GM18951 (cell line): Measurements from ENCODE around the gene CDK16.

Experiments
- POLR2A ChIP-seq: IDR thresholded peaks from 4 replicates; pipeline ENCODE4 v1.6.1; 2011; ENCODE audit warnings: mild to moderate bottlenecking; ENCODE audit not compliant: insufficient read length, insufficient read depth; ENCODE audit errors: extremely low read depth
- in situ Hi-C: fragments of 300-500 bp; cut with MboI; formaldehyde crosslinking; loops from one replicate; pipeline ENCODE4 v1.12.0; 2022; ENCODE audit warnings: low sequenced_read_pairs, mixed read lengths, inconsistent platforms; ENCODE audit not compliant: unreplicated experiment

The CDK16 gene

DNA sequence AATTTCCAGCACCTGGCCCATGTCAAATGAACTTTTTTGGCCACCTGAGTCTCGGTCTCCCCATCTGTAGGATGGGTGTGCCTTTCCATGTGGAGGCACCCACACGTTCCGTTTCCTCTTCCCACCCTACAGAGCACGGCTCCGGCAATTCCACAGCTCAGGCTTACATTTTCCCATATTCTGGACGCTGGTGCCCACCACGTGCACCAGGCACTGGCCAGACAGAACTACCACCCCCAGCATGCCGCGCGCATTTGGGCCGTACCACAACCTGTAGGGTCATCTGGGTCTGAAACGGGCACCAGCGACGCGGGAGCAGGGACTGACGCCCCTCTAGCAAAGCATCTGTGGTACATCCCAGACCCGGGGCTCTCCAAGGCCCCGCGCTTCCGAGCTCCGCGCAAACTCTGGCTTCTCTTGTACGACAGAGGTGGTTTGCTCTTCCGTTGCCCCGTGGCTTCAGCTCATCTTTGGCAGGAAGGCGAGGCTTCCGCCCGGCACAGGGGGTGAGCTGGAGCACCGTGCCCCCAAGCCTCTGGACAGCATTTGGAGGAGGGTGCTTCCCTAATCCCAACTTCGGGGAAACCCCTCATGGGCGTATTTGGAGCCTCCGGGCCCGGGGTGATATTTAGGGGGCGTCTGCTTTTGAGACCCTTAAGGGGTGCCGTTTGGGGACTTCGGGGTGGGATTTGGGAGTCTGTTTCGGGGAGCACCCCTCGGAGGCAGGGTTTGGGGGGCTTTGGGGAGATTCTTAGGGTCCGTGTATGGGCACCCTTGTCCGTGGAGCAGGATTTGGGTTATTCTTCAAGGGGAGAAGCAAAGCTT lies 27.8 kb upstream of the CDK16 start:
- TF ChIP-seq POLR2A = peak; percentile 79
- in situ Hi-C loops = loop anchor here (25.0 kb wide), 1 partner anchor 322 kb away; no protein-coding TSS in a partner anchor

DNA sequence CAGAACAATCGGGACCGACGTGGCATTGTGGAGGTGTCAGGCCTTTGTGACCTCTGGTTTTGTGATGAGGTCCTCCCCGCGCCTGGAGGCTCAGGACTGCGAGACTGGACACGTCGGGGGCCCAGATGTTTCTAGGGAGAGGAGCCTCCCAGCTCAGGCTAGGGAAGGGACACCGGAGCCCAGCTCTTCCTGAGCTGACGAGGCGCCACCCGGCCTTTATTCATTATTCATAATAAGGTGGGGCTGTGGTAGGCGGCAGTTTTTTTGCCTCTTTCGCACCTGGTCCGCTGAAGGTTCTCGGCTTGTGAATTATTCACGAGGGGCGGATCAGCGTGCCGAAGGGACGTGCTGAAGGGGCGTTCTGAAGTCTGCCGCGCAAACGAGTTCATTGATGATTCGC lies 27.1 kb upstream of the CDK16 start:
- in situ Hi-C loops = loop anchor here (25.0 kb wide), 1 partner anchor 321 kb away; no protein-coding TSS in a partner anchor
- peak; percentile 44 for TF ChIP-seq POLR2A

DNA sequence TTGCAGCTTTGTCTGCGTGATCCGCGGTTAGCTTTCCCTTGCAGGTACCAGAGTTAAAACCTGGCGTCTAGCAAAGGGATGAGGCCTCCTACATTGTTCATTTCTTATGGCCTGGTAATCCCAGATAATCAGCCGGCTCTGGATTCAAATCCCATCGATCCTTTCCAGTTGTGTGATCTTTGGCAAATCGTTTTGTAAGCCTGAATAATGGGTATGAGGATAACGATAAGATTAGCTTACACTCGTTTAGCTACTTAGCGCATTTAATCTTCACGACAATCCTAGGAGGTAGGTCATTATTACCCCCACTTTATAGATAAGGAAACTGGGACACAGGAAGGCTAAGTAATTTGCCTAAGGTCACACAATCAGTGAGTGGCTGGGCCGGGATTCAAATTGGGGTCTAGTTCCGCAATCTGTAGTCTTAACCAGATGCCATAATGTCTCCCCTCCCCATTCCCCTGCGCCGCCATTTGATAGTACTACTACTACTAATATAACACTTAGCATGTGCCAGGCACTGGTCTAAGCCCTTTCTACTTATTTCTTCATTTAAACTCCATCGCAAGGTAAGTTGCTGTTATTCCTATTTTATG lies 26.6 kb upstream of the CDK16 start:
- in situ Hi-C loops = loop anchor here (25.0 kb wide), 1 partner anchor 320 kb away; no protein-coding TSS in a partner anchor
- TF ChIP-seq POLR2A = no peak

DNA sequence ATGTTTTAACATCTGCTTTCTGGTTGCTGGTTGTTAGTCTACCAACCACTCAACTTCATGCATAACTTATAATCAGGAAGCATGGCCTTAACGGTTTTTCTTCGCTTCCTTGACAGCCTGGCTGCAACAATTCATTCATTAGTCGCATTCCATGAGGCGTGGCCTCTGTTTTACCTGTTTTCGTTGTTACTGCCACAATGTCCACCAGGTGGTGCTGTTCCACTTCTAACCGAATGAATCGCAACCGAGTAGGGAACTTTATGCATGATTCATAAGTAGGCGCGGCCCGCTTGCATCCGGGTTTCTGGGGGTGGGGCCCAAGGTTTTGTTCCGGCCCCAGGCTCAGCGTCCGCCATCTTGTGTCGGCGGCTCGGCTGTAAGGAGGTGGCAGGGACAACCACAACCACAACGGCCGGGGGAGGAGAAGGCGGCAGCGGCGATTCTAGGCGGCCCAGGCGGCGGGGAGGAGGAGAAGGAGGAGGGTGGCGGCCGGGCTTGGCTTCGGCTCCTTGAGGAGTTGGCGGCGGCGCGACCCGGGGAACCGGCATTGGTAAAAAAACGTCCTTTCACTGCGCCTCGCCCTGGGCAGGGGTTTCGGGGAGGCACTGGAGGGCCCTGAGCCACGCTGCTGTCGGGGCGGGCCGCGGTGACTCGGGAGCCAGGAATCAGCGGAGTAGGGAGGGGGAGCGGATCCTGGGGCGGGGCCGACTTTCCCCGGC lies 24.8 kb upstream of the CDK16 start, which contains the start of gene UBA1:
Gene UBA1 (plus strand): TSS at position 355 of the 719 bp plus-strand sequence. CDS start 4,974 bp downstream, outside the sequence.
- in situ Hi-C loops = loop anchor here (25.0 kb wide), 1 partner anchor 319 kb away; no protein-coding TSS in a partner anchor
- peak; percentile 90 for TF ChIP-seq POLR2A

DNA sequence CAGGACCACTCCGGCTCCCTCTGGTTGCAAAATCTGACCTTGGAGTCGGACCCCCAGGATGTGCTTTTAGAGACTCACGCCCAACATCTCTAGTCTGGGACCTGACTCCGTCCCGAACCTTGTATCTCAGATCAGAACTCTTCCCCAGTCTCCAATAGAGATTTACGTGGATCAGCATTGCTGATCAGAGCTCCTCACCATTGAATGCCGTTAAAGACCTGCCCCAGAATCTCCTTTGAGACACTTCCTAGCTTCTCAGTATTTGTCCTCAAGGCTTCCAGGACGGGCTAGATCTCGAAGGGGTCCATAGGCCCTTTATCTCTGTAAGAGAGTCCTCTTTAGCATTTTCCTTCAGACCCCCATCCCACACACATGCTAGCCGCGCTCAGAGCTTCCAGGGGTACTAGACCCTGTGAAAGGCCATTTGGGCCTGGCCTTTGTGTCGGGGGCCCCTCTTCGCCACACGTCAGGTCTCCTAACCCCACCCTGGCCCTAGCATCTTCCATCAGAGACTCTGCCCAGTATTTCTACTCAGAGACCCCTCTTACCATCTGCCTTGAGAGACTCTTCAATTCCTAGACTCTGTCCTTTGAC lies 24.2 kb upstream of the CDK16 start:
- TF ChIP-seq POLR2A = no peak
- in situ Hi-C loops = loop anchor here (25.0 kb wide), 1 partner anchor 318 kb away; no protein-coding TSS in a partner anchor

DNA sequence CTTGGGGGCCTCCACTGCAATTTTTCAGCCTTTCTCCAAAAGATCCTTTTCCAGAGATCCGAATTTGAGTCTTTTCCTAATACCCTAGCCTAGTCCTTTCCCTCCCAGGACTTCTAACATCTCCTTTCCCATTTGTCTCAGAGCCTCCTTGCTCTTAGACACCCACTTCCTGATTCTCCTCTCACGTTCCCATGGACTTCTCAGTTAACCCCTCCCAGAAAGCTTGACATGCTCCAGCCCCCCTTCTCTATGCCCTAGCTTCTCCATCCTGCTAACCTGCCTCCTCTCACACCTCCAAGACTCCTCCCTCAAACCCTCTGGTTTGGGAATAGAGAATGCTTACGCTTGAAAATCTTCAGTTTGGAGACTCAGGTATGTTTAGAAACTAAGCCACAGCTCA lies 22.4 kb upstream of the CDK16 start:
- in situ Hi-C loops = loop anchor here (25.0 kb wide), 1 partner anchor 316 kb away; no protein-coding TSS in a partner anchor
- TF ChIP-seq POLR2A = no peak

DNA sequence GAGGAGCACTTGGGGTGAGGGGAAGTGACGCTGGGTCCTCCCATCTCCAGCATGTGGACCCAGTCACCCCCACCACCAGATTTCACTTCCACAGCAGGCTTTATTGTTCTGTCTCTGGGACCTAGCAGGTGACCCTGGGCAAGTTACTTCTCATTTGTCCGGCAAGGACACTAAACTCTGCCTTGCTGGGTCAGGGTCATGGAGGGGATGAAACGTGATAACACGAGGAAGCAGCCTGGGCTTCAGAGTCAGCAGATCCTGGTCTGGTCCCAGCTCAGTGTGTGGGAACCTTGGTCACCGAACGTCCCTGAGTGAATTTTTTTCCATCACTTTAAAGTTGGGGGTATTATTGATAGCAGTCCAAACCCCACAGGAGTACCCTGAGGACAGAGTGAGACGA lies 21.0 kb upstream of the CDK16 start:
- no peak for TF ChIP-seq POLR2A
- in situ Hi-C loops = loop anchor here (25.0 kb wide), 1 partner anchor 315 kb away; no protein-coding TSS in a partner anchor

DNA sequence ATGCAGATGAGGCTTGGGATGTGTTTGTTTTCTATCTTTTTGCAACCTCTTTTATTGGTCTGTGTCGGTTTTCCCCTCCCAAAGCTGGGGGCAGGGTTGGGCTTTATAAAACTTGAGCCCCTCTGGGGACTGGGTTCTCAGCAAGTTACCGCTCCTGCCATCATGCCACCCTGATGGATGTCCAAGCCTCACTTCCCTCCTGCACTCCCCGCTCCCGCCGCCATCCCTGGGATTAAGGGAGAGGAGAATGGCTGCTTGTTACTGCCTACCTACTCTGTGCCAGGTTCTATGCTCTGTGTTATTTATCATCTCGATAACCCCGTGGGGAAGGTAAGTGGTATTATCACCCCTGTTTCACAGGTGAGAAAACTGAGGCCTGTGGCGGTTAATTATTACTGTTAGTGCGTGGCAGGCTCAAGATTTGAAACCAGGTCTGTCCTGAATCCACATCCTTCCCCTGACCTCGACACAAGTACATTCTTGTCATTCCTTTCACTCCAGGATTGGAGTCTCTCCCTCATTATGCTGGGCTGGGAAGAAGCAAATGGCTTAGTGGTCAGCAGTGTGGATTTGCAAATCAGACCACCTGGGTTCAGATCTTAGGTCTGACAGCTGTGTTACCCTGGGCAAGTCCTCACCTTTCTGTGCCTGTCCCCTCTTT lies 20.3 kb upstream of the CDK16 start:
- in situ Hi-C loops = loop anchor here (25.0 kb wide), 1 partner anchor 314 kb away; no protein-coding TSS in a partner anchor
- no peak for TF ChIP-seq POLR2A

DNA sequence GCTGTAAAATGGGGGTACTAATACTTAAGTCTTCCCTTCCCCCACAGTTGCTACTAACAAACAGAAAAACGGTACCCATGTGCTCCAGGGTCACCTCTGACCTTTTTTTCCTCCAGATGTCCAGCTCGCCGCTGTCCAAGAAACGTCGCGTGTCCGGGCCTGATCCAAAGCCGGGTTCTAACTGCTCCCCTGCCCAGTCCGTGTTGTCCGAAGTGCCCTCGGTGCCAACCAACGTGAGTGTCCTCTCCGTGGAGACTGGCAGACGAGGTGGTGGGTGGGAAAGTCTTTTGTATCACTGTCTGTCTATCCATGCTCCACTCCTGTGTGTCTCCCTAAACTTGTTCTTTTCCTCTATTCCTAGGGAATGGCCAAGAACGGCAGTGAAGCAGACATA lies 19.8 kb upstream of the CDK16 start:
- in situ Hi-C loops = loop anchor here (25.0 kb wide), 1 partner anchor 314 kb away; no protein-coding TSS in a partner anchor
- no peak for TF ChIP-seq POLR2A

DNA sequence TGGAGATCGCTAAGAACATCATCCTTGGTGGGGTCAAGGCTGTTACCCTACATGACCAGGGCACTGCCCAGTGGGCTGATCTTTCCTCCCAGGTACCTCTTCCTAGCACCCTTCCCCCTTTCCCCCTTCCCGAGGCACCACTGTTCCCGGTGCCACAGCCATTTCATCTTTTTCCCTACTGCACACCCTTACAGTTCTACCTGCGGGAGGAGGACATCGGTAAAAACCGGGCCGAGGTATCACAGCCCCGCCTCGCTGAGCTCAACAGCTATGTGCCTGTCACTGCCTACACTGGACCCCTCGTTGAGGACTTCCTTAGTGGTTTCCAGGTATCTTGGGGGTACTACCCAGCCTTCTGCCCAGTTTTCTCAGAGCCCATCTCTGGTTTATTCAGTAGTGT lies 19.2 kb upstream of the CDK16 start:
- TF ChIP-seq POLR2A = no peak
- in situ Hi-C loops = loop anchor here (25.0 kb wide), 1 partner anchor 313 kb away; no protein-coding TSS in a partner anchor

DNA sequence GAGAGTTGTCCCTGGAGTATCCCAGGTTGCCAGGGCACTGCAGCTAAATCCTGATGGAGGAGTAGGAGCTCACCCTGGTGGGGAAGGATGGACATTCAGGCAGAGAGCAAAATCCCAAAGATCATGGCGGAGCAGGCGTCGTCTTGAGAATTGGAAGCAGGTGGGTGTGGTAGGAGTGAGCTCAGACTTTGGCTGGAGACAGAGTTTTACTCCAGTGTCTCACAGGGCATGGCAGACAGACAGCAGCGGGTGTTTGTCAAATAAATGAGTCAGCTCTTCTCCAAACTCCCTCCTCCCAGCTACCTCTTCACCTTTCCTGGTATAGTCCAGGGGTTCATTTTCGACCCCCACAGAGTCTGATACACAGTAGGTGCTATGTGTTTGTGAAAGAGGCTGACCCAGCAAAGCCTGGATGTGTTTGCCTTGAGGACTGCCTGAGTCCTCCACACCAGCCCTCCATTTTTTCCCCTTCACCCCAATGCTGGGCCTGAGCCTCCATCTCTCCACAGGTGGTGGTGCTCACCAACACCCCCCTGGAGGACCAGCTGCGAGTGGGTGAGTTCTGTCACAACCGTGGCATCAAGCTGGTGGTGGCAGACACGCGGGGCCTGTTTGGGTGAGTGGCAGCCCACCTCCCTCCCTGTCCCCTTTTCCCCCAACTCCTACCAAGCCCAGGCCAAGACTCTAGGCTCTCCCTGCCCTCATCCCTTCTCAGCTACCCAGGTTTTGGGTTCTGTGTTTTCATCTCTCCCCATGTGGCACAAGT lies 17.9 kb upstream of the CDK16 start:
- TF ChIP-seq POLR2A = no peak
- in situ Hi-C loops = no loop called here

DNA sequence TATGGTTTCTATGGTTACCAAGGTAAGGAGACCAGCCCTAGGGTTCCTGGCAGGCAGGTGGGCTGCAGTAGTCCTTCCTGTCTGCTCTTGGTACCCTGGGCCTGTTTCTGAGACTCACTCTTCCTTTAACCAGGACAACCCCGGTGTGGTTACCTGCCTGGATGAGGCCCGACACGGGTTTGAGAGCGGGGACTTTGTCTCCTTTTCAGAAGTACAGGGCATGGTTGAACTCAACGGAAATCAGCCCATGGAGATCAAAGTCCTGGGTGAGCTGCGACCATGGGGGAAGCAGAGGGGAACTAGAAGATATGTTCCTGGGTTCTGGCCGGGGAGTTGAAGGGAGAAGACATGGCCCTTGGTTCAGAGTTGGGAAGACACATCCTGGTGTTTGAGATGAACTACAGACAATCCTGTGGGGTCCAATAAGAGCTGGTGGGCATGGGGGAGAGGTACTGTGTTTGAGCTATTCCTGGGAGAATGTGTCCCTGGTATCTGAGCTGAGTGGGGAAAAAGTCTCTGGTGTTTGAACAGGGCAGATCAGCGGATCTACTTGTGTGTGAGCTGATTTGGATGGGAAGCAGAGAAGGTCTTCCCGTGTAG lies 17.0 kb upstream of the CDK16 start:
- no peak for TF ChIP-seq POLR2A
- in situ Hi-C loops = no loop called here
